Testis (tissue), 2 donors: ENCODE measurements around the gene MS4A12.

ENCODE experiments used
- CTCF ChIP-seq, 3 experiments: fragments of 450-650 bp in 2 of 3; fragments of 200-600 bp in 1 of 3; sonication (generic) in 1 of 3; IDR thresholded peaks; one replicate each; pipeline ENCODE4 v1.5.1; 2016 to 2019; ENCODE audit warnings: antibody characterized with exemption in 3 of 3, mild to moderate bottlenecking in 2 of 3, moderate library complexity in 1 of 3
- POLR2A ChIP-seq: fragments of 450-650 bp; IDR thresholded peaks from one replicate; pipeline ENCODE4 v1.6.1; 2017; ENCODE audit warnings: antibody characterized with exemption, mild to moderate bottlenecking, moderate library complexity

GRCh38 chr11:60504219-60504905, 11.8 kb downstream of the MS4A12 start:
- TF ChIP-seq CTCF (IDR thresholded peaks at IDR 0.05) = no peak
- TF ChIP-seq POLR2A = no peak
